Measurements from ENCODE around the gene CTAGE4. TPM values are rescaled to one million over a fixed set of nuclear protein-coding genes. Genes with fewer than 3 reads are reported as not detected.

The CTAGE4 gene
- total and polyA plus RNA-seq, 2 donors (not counting 3 experiments of a cell fraction or from before 2014, with no cell fraction given), result 0.04 TPM; not detected in 1

DNA sequence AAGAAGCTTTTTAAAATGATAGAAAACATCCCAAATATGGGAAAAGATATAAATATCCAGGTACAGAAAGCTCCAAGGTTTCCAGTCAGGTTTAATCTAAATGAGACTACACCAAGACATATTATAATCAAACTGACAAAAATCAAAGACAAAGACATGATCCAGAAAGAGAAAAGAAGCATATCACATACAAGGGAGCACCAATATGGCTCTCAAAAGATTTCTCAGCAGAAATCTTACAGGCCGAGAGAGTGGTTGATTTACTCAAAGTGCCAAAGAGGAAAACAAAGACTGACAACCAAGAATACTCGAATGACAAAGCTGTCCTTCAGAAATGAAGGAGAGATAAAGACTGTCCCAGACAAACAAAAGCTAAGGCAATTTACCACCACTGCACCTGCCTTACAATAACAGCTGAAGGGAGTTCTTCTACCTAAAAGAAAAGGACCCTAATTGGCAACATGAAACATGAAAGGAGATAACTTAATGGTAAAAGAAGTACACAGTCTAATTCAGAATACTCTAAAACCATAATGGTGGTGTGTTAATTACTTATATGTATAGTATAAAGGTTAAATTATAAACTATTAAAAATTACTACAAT, 34.9 kb upstream of the CTAGE4 start:
- TF ChIP-seq POLR2A (IDR thresholded peaks at IDR 0.05; ENCODE audit: low read depth, low read length) (no peak), POLR2AphosphoS5 (IDR thresholded peaks at IDR 0.05; ENCODE audit: insufficient read depth, low read depth, low read length) (no peak), GATA2 (IDR thresholded peaks at IDR 0.05; ENCODE audit: insufficient read depth, insufficient read length, low read depth, low read length) (no peak), FOS (IDR thresholded peaks at IDR 0.05; ENCODE audit: borderline replicate concordance, insufficient read depth, low read length) (no peak), EZH2 (IDR thresholded peaks at IDR 0.05; ENCODE audit: borderline replicate concordance, low read depth, low read length, severe bottlenecking) (no peak), MYC (IDR thresholded peaks at IDR 0.05; ENCODE audit: low read depth, low read length) (no peak), JUN (IDR thresholded peaks at IDR 0.05; ENCODE audit: borderline replicate concordance, insufficient read depth, insufficient read length, low read depth) (no peak)
- TF ChIP-seq, protein P1, sequence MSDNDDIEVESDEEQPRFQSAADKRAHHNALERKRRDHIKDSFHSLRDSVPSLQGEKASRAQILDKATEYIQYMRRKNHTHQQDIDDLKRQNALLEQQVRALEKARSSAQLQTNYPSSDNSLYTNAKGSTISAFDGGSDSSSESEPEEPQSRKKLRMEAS (IDR thresholded peaks at IDR 0.05; ENCODE audit: insufficient read depth, insufficient read length), result no peak
- TF ChIP-seq, protein P2, sequence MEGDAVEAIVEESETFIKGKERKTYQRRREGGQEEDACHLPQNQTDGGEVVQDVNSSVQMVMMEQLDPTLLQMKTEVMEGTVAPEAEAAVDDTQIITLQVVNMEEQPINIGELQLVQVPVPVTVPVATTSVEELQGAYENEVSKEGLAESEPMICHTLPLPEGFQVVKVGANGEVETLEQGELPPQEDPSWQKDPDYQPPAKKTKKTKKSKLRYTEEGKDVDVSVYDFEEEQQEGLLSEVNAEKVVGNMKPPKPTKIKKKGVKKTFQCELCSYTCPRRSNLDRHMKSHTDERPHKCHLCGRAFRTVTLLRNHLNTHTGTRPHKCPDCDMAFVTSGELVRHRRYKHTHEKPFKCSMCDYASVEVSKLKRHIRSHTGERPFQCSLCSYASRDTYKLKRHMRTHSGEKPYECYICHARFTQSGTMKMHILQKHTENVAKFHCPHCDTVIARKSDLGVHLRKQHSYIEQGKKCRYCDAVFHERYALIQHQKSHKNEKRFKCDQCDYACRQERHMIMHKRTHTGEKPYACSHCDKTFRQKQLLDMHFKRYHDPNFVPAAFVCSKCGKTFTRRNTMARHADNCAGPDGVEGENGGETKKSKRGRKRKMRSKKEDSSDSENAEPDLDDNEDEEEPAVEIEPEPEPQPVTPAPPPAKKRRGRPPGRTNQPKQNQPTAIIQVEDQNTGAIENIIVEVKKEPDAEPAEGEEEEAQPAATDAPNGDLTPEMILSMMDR (IDR thresholded peaks at IDR 0.05; ENCODE audit: extremely low read depth in 1 of 2, insufficient read depth in 1 of 2, low read depth in 1 of 2, low read length in 2 of 2), result no peak
- no peak overlapping the region for H3K9ac ChIP-seq (replicated peaks; ENCODE audit: extremely low read depth, insufficient read depth, low read length)
- ChIA-PET CTCF (interaction anchor here (1.0 kb wide), 1 partner anchor 20 kb away, joined by 4 read pairs; no protein-coding TSS in a partner anchor), POLR2A (no interaction called here)
- peaks cover 1 to 3% of the 10 kb centered on the region in 2 experiments for H3K27me3 ChIP-seq (ENCODE audit: control insufficient read depth in 2 of 2, insufficient read depth in 2 of 2, low read length in 2 of 2)
- no peaks in the 10 kb centered on the region for H3K4me1 ChIP-seq (ENCODE audit: control insufficient read depth, extremely low read depth, insufficient read depth, low read length)
- no peak overlapping the region for H3K4me2 ChIP-seq (ENCODE audit: insufficient read depth, low read length)
- no TSS peak for BruUV-seq (replicated peaks)
- H3K79me2 ChIP-seq (ENCODE audit: control insufficient read depth, insufficient read depth, low read length), result no peaks in the 10 kb centered on the region
- no peak overlapping the region for H3K27ac ChIP-seq (ENCODE audit: insufficient read depth, low read depth, low read length)
- intact Hi-C loops (cut with micrococcal nuclease), result no loop called here
- no peak overlapping the region for H2AFZ ChIP-seq (ENCODE audit: low read depth, low read length)
- no peaks in the 10 kb centered on the region for H3K9me1 ChIP-seq (replicated peaks; ENCODE audit: control insufficient read depth, extremely low read depth, insufficient read depth, low read length)
- no peak for FAIRE-seq
- no peak overlapping the region for H3K4me3 ChIP-seq (replicated peaks in 1 of 3; ENCODE audit: insufficient read depth in 1 of 3, low read depth in 1 of 3, low read length in 3 of 3)
- dilution Hi-C loops (cut with MboI; ENCODE audit: extremely low pct_ligation_motif_present, low sequenced_read_pairs), result no loop called here
- no peaks in the 10 kb centered on the region for H3K9me3 ChIP-seq (replicated peaks; ENCODE audit: control insufficient read depth, insufficient read depth, low read length)
- no peaks in the 10 kb centered on the region for H4K20me1 ChIP-seq (replicated peaks; ENCODE audit: control insufficient read depth, extremely low read depth, insufficient read depth, low read length)
- H3K36me3 ChIP-seq (ENCODE audit: control insufficient read depth in 2 of 2, extremely low read depth in 1 of 2, insufficient read depth in 2 of 2, low read length in 2 of 2), result no peaks in the 10 kb centered on the region
- DNase-seq (ENCODE audit: low read depth, low spot score), result no peak

All from endothelial cell of umbilical vein (primary cell).